Keratinocyte (primary cell): ENCODE measurements around the gene ARHGAP22. TPM values are rescaled to one million over a fixed set of nuclear protein-coding genes. Genes with fewer than 3 reads are reported as not detected.

ENCODE experiments used
- DNase-seq: peaks from one replicate; pipeline ENCODE4 v3.0.0-alpha.2; 2011; ENCODE audit warnings: low read depth, missing footprints, low spot score
- FAIRE-seq: peaks from 2 replicates; lab custom pipeline; 2011; peaks lifted over from hg19 to GRCh38; lab: Jason Lieb, UNC
- H2AFZ ChIP-seq: 2 replicates; pipeline ENCODE4 v1.6.0; 2012; ENCODE audit warnings: low read length, control low read depth, inconsistent platforms; ENCODE audit not compliant: control insufficient read depth
- H3K27ac ChIP-seq: 2 replicates; pipeline ENCODE4 v1.5.1; 2011; ENCODE audit warnings: low read length; ENCODE audit not compliant: control insufficient read depth, insufficient read depth
- H3K27me3 ChIP-seq: 3 replicates; pipeline ENCODE4 v1.6.0; 2011; ENCODE audit warnings: low read length; ENCODE audit not compliant: control insufficient read depth, insufficient read depth; ENCODE audit errors: extremely low read depth
- H3K36me3 ChIP-seq, 2 experiments: 2 replicates in 1 of 2; 3 replicates in 1 of 2; pipeline ENCODE4 v1.5.1; 2011; ENCODE audit warnings: low read length in 2 of 2, mild to moderate bottlenecking in 1 of 2; ENCODE audit not compliant: control insufficient read depth in 2 of 2, insufficient read depth in 2 of 2; ENCODE audit errors: extremely low read depth in 1 of 2
- H3K4me1 ChIP-seq: 3 replicates; pipeline ENCODE4 v1.5.1; 2011; ENCODE audit warnings: low read length; ENCODE audit not compliant: control insufficient read depth, insufficient read depth; ENCODE audit errors: extremely low read depth
- H3K4me2 ChIP-seq: 3 replicates; pipeline ENCODE4 v1.6.0; 2011; ENCODE audit warnings: low read depth, low read length; ENCODE audit not compliant: control insufficient read depth, insufficient read depth; ENCODE audit errors: extremely low read depth
- H3K4me3 ChIP-seq, 3 experiments: fragments of 200-600 bp in 1 of 3; sonication (generic) in 1 of 3; 2 replicates in 2 of 3; 3 replicates in 1 of 3; pipeline ENCODE4 v1.5.1; 2011 to 2016; ENCODE audit warnings: low read length in 3 of 3, mild to moderate bottlenecking in 3 of 3, control low read depth in 2 of 3, inconsistent platforms in 1 of 3, low read depth in 1 of 3, mixed read lengths in 1 of 3, mixed run types in 1 of 3, moderate library complexity in 1 of 3; ENCODE audit not compliant: control insufficient read depth in 2 of 3, insufficient read depth in 2 of 3; ENCODE audit errors: extremely low read depth in 1 of 3
- H3K79me2 ChIP-seq: 2 replicates; pipeline ENCODE4 v1.6.0; 2012; ENCODE audit warnings: low read length; ENCODE audit not compliant: control insufficient read depth, insufficient read depth
- H3K9ac ChIP-seq: 3 replicates; pipeline ENCODE4 v1.6.0; 2011; ENCODE audit warnings: low read length; ENCODE audit not compliant: control insufficient read depth, insufficient read depth; ENCODE audit errors: extremely low read depth
- H3K9me1 ChIP-seq: 3 replicates; pipeline ENCODE4 v1.6.0; 2011; ENCODE audit warnings: low read length; ENCODE audit not compliant: control insufficient read depth, insufficient read depth; ENCODE audit errors: extremely low read depth
- H3K9me3 ChIP-seq: 2 replicates; pipeline ENCODE4 v1.5.1; 2012; ENCODE audit warnings: low read depth, low read length; ENCODE audit not compliant: control insufficient read depth
- H4K20me1 ChIP-seq: 3 replicates; pipeline ENCODE4 v1.6.0; 2011; ENCODE audit warnings: low read length; ENCODE audit not compliant: control insufficient read depth, insufficient read depth; ENCODE audit errors: extremely low read depth
- EZH2 ChIP-seq: IDR thresholded peaks from one replicate; pipeline ENCODE4 v1.6.1; 2012; ENCODE audit warnings: inconsistent platforms, mild to moderate bottlenecking, low read length, moderate library complexity
- dilution Hi-C: fragments of 300-500 bp; cut with MboI; formaldehyde crosslinking; loops from one replicate; pipeline ENCODE4 v1.7.0; 2020; ENCODE audit warnings: low sequenced_read_pairs; ENCODE audit not compliant: extremely low pct_ligation_motif_present
- polyA plus RNA-seq, 5 experiments: library from polyadenylated mRNA; depleted of rRNA in 3 of 5; stranded (reverse) in 3 of 5; stranded (forward) in 1 of 5; unstranded in 1 of 5; fragments of >200 nt; gene quantifications; 1 replicate in 1 of 5; 2 replicates in 3 of 5; 3 replicates in 1 of 5; pipeline versions ENCODE4 v1.2.1 to v1.2.3, GENCODE V29; 2011 to 2012; ENCODE audit warnings: missing spikeins in 2 of 5, low read depth in 1 of 5, low replicate concordance in 1 of 5
- TF ChIP-seq, protein P1 (sequence below), 3 experiments: IDR thresholded peaks in 1 of 3; conservative IDR thresholded peaks in 1 of 3; optimal IDR thresholded peaks in 1 of 3; 2 replicates in 2 of 3; 3 replicates in 1 of 3; pipeline versions ENCODE3 to v1.5.1; 2011; ENCODE audit warnings: low read length in 3 of 3, mild to moderate bottlenecking in 3 of 3, moderate library complexity in 2 of 3, control low read depth in 1 of 3, inconsistent platforms in 1 of 3; ENCODE audit not compliant: insufficient read depth in 2 of 3; ENCODE audit errors: extremely low read depth in 1 of 3

The ARHGAP22 gene
- polyA plus RNA-seq, 1 donor (not counting 4 experiments of a cell fraction or from before 2014, with no cell fraction given): 4.9 TPM

- Histone ChIP-seq H3K9ac (no peak overlapping the region), H3K79me2 (no peaks in the 10 kb centered on the region)
- FAIRE-seq: no peak
Measured at GRCh38 chr10:48474765-48475365, 130.0 kb downstream of the ARHGAP22 start.

GRCh38 chr10:48473704-48474103 lies 131.2 kb downstream of the ARHGAP22 start:
- DNase-seq: no peak
- no peaks in the 10 kb centered on the region for H3K79me2 ChIP-seq
- TF ChIP-seq, protein P1, sequence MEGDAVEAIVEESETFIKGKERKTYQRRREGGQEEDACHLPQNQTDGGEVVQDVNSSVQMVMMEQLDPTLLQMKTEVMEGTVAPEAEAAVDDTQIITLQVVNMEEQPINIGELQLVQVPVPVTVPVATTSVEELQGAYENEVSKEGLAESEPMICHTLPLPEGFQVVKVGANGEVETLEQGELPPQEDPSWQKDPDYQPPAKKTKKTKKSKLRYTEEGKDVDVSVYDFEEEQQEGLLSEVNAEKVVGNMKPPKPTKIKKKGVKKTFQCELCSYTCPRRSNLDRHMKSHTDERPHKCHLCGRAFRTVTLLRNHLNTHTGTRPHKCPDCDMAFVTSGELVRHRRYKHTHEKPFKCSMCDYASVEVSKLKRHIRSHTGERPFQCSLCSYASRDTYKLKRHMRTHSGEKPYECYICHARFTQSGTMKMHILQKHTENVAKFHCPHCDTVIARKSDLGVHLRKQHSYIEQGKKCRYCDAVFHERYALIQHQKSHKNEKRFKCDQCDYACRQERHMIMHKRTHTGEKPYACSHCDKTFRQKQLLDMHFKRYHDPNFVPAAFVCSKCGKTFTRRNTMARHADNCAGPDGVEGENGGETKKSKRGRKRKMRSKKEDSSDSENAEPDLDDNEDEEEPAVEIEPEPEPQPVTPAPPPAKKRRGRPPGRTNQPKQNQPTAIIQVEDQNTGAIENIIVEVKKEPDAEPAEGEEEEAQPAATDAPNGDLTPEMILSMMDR (optimal IDR thresholded peaks at IDR 0.05 in 1 of 3, IDR thresholded peaks at IDR 0.05 in 1 of 3, conservative IDR thresholded peaks at IDR 0.05 in 1 of 3; ENCODE audit: extremely low read depth in 1 of 3, insufficient read depth in 2 of 3, low read length in 3 of 3): no peak
- no peak for TF ChIP-seq EZH2
- no peak overlapping the region for H3K4me3 ChIP-seq
- no peaks in the 10 kb centered on the region for H3K27me3 ChIP-seq
- no peaks in the 10 kb centered on the region for H3K9me1 ChIP-seq
- H3K4me2 ChIP-seq: no peak overlapping the region
- H3K27ac ChIP-seq: no peak overlapping the region
- H3K4me1 ChIP-seq: peaks cover 28% of the 10 kb centered on the region
- no peaks in the 10 kb centered on the region for H3K36me3 ChIP-seq
- dilution Hi-C loops: no loop called here
- no peak for FAIRE-seq
- H4K20me1 ChIP-seq: no peaks in the 10 kb centered on the region
- no peaks in the 10 kb centered on the region for H3K9me3 ChIP-seq
- H3K9ac ChIP-seq: no peak overlapping the region
- no peak overlapping the region for H2AFZ ChIP-seq

More at GRCh38 chr10:48474765-48475365, 130.0 kb downstream of the ARHGAP22 start:
- Histone ChIP-seq H3K4me1 (peaks cover 18% of the 10 kb centered on the region), H3K27me3 (no peaks in the 10 kb centered on the region), H3K27ac (no peak overlapping the region), H3K4me2 (no peak overlapping the region), H4K20me1 (no peaks in the 10 kb centered on the region), H3K36me3 (no peaks in the 10 kb centered on the region), H3K9me3 (no peaks in the 10 kb centered on the region), H3K4me3 (no peak overlapping the region), H2AFZ (no peak overlapping the region), H3K9me1 (no peaks in the 10 kb centered on the region)
- dilution Hi-C loops: no loop called here
- no peak for TF ChIP-seq EZH2
- TF ChIP-seq, protein P1 (optimal IDR thresholded peaks at IDR 0.05 in 1 of 3, IDR thresholded peaks at IDR 0.05 in 1 of 3, conservative IDR thresholded peaks at IDR 0.05 in 1 of 3; ENCODE audit: extremely low read depth in 1 of 3, insufficient read depth in 2 of 3, low read length in 3 of 3): no peak
- DNase-seq: no peak
